GM19351 (cell line): ENCODE measurements around the gene PPARD.
"Not testable (repeated sequence)": the region's sequence is repeated elsewhere in the genome, so short reads cannot be mapped to it uniquely, and the experiment has no call there.

Source experiments
- ATAC-seq: cut with Tn5 transposase; IDR thresholded peaks from one replicate; pipeline ENCODE4 v1.9.1; 2021; ENCODE audit warnings: mild to moderate bottlenecking, moderate library complexity; ENCODE audit not compliant: unreplicated experiment

PPARD gene

DNA sequence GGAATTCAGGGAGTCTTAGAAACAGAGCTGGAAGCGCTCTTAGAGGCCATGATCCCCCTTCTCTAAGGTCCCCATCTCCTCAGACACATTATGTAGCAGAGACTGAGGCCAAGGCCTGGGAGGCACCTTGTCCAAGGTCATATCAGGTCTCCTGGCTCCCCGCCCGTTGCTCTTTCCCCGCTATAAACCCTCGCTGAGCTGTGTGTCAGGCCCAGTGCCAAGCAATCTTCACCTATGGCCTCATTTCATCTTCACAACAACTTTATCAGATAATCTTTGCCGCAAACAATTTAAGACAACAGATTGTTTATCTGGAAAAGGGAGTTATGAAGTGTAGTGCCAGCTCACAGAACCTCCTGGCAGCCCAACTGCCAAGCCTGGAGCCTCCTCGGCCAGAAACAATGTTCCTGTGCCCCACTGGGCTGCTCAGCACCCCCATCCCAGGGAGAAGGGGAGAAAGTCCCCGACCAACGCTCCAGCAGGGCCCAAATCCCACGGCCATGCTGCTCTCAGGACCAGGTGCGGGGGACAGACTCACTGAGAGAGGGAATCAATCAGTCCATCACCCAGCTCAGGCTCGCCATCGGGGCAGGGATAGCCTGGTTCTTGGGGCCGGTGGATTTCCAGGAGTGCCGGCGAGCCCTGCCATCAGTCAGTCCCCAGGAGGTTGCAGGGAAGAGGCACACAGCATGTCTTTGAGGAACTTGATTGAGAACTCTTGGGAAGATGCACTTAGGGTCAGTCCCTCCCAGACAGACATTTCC is 92.9 kb downstream of the PPARD start:
- ATAC-seq, result no peak

DNA sequence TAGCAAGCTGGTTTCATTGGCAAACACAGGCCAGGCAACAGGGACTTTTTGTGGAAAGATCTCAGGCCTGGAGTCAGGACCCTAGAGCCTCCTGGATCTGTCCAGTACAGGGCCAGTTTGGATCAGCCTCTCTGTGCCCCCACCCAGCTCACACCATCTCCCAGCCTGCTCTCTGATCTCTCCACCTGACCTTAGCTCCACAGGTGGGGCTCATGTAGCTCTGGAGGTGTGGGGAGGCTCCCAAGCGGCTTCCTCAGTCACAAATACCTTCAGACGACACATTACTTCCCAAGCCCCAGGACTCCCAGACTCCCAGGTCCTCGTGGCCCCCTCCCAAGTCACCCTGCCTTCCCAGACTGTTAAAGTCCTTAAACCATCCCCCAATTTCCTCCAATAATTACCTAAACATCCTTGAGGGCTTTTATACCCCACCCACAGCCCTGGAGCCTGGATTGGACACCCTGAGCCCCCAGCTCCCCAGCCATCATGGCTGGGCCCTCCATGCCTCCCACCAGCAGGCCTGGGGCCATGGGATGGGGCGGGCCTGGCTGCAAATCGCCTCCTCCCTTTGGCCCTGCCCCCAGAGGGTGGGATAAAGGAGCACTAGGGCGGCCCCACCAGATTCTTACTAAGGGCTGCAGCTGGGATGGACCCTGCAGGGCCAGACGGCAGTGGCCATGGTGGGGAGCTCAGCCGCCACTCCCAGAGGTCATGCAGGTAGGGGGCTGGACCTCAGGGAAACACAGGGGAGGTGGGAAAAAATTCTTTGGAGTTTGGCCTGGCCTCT is 93.9 kb downstream of the PPARD start:
- ATAC-seq, result no peak

- ATAC-seq, result not testable (repeated sequence)
Observed at GRCh38 chr6:35438378-35439065, 96.2 kb downstream of the PPARD start.

DNA sequence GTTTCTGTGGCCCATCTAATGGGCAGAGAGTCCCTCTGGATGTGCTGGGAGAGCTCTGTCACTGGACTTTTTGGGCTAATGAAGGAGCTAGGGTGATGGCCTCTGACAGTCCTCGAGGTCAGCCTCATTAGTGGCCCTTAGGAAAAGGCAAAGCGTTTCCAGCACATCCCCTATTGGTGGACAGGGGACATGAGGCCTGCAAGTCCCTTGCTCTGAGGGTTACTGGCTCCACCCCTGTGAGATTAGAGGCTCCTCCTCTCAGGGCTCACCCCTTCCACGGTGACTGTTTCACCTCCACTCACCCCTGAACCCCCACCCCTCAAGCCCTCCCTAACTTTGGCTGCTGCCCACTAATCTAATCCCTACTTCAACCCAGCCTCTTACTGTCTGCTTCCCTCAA is 97.0 kb downstream of the PPARD start:
- no peak for ATAC-seq

DNA sequence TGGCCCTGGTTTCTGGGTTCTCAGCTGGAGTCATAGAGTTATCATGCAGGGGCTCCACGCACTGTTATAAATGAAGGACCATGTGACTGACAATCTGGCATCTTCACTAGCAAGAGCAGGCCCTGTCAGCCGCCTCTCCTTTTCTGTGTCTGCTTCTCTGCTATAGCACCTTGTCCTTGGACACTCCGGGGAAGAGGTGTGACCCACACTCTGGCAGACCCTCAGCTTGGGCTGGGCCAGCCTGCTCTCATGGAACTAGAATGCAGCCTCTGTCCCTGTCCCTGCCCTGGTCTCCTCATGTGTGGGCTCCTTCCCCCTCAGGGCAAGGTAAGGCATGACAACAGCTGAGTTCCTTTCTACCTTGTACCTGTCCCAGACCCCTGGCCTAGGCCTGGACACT is 98.8 kb downstream of the PPARD start:
- no peak for ATAC-seq

GRCh38 chr6:35441642-35442041 is 99.3 kb downstream of the PPARD start:
- no peak for ATAC-seq

DNA sequence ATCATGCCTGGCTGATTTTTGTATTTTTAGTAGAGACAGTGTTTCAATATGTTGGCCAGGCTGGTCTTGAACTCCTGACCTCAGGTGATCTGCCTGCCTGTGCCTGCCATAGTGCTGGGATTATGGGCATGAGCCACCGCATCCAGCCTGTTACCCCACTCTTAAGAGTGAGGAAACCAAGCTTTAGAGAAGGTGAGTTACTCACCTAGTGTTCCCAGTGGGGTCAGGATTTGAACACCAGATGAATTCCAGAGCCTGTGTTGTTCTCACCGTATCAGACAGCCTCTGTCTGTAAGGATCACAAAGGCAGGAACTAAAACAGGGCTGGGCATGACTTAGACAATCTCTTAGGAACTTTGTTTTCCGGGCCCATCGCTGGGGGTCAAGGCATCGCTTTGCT is 100.3 kb downstream of the PPARD start:
- no peak for ATAC-seq

- ATAC-seq, result no peak
Observed at GRCh38 chr6:35443341-35444030, 101.1 kb downstream of the PPARD start.

GRCh38 chr6:35445691-35446090 is 103.3 kb downstream of the PPARD start:
- no peak for ATAC-seq

GRCh38 chr6:35448191-35448590 is 105.8 kb downstream of the PPARD start:
- no peak for ATAC-seq

DNA sequence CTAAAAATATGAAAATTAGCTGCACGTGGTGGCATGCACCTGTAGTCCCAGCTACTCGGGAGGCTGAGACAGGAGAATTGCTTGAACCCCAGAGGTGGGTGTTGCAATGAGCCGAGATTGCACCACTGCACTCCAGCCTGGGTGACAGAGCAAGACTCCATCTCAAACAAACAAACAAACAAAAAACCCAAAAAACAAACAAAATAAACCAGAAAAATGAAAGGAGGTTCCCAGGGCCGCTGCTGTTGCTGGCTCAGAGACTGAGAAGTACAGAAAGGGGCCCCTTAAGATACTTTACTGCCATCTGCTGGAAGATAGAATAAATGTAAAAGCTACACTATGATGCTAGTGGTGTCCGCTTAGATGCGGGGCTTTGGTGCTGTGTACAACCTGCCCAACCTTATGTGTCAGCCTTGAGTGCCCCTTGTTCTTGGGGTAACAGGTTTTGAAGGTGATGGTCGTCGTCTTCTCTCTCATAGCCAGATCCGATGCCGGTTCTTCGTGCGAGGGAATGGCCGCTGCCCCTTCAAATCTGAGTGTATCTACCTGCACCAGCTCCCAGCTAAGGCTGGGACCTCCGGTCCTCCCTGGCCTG is 107.0 kb downstream of the PPARD start:
- no peak for ATAC-seq

DNA sequence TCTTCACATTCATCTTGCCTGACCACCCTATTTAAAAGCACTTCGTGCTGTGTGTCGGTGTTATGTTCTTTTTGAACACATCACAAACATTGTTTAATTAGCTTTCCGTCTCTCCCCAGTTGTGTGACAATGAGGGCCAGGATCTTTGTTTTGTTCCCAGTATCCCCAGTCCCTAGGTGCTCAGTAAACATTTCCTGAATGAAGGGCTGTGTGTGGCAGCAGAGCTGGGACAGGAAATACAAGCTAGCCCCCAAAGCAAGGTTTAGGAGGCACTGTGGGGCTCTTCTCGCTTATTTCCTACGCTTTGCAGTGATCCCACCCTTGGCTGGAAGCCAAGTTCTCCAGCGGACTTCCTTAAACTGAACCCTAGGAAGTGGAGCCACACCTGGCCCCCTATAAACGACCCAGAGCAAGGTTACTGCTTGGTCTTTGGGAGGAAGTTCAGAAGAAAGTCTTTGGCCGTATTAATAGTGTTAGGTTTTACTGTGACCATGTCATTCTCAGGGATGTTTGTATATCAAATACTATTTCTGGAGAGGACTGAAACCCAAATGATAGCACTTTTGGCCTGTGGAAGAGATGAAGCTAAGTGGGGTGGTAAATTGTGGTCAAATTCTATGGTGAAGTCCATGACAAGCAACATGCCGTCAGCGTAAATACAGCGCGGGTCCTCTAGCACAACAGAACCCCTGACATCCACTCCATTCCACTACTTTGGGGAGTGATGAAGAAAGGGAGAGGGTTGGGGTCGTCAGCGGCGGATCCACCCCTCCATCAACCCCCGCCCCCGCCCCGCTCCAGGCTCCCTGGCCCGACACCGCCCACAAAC is 109.2 kb downstream of the PPARD start:
- ATAC-seq, result no peak

GRCh38 chr6:35452183-35453090 is 110.1 kb downstream of the PPARD start, which contains the start of gene FANCE:
TSS of gene FANCE (plus strand) at chr6:35452338. CDS start at chr6:35452546, 208 bp downstream.
- ATAC-seq, result peak; percentile 86

DNA sequence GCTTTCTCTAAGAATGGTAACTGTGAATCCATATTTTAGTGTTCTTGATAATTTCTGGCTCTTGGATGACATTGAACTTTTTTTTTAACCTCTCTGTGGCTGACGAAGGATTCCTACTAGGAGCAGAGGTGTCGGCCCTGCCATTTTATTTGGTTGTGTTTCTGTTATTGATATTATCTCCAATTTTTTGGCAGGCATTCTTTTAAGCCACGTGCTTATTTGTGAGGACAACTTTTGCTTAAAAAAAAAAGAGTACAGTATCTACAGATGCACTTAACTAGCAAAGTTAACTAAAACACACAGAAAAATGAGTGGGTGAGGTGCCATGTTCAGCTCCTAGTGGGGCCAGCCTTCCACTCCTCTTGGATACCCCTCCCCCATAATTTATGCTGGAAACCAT is 110.9 kb downstream of the PPARD start:
- ATAC-seq, result no peak

GRCh38 chr6:35454391-35455110 is 112.2 kb downstream of the PPARD start:
- no peak for ATAC-seq

GRCh38 chr6:35457907-35458306 is 115.5 kb downstream of the PPARD start:
- ATAC-seq, result no peak

GRCh38 chr6:35461270-35461669 is 118.9 kb downstream of the PPARD start:
- no peak for ATAC-seq

GRCh38 chr6:35463292-35463691 is 120.9 kb downstream of the PPARD start:
- ATAC-seq, result no peak
